ENCODE results near the gene PRG2. TPM values are rescaled to one million over a fixed set of nuclear protein-coding genes. Genes with fewer than 3 reads are reported as not detected.
A peak's percentile ranks its signal among the peaks of the same experiment; 100 is the strongest.

PRG2 gene
- total RNA-seq, 1 donor from 2014 or later, result not detected

GRCh38 chr11:57424137-57424791 lies 33.8 kb upstream of the PRG2 start:
- Histone ChIP-seq H3K36me3 (peaks cover 56% of the 10 kb centered on the region), H3K4me1 (peaks cover 54% of the 10 kb centered on the region), H3K9me3 (no peaks in the 10 kb centered on the region), H3K27me3 (ENCODE audit: low read depth) (no peaks in the 10 kb centered on the region), H3K27ac (peak overlapping the region; percentile 65), H3K4me3 (peak overlapping the region; percentile 64)
- DNase-seq (no peak), ATAC-seq (no peak)
- intact Hi-C loops (cut with DNase I), result no loop called here
- TF ChIP-seq CTCF (IDR thresholded peaks at IDR 0.05), result no peak

- Histone ChIP-seq H3K4me1 (peaks cover 52% of the 10 kb centered on the region), H3K4me3 (no peak overlapping the region), H3K9me3 (no peaks in the 10 kb centered on the region), H3K36me3 (peaks cover 72% of the 10 kb centered on the region), H3K27me3 (ENCODE audit: low read depth) (no peaks in the 10 kb centered on the region), H3K27ac (no peak overlapping the region)
- DNase-seq (no peak), ATAC-seq (no peak)
- TF ChIP-seq CTCF (IDR thresholded peaks at IDR 0.05), result no peak
- intact Hi-C loops (cut with DNase I), result no loop called here
Observed at GRCh38 chr11:57422669-57423068, 32.2 kb upstream of the PRG2 start.

GRCh38 chr11:57421805-57422204 lies 31.4 kb upstream of the PRG2 start:
- no peak overlapping the region for H3K4me3 ChIP-seq
- H3K36me3 ChIP-seq, result peaks cover 81% of the 10 kb centered on the region
- no peak overlapping the region for H3K27ac ChIP-seq
- intact Hi-C loops (cut with DNase I), result no loop called here
- peaks cover 52% of the 10 kb centered on the region for H3K4me1 ChIP-seq
- TF ChIP-seq CTCF (IDR thresholded peaks at IDR 0.05), result no peak
- DNase-seq, result no peak
- no peaks in the 10 kb centered on the region for H3K9me3 ChIP-seq
- ATAC-seq, result no peak
- no peaks in the 10 kb centered on the region for H3K27me3 ChIP-seq (ENCODE audit: low read depth)

GRCh38 chr11:57421066-57421465 lies 30.6 kb upstream of the PRG2 start:
- no peak for TF ChIP-seq CTCF (IDR thresholded peaks at IDR 0.05)
- no peak overlapping the region for H3K27ac ChIP-seq
- no peaks in the 10 kb centered on the region for H3K9me3 ChIP-seq
- intact Hi-C loops (cut with DNase I), result no loop called here
- no peak overlapping the region for H3K4me3 ChIP-seq
- no peaks in the 10 kb centered on the region for H3K27me3 ChIP-seq (ENCODE audit: low read depth)
- H3K4me1 ChIP-seq, result peaks cover 50% of the 10 kb centered on the region
- no peak for ATAC-seq
- H3K36me3 ChIP-seq, result peaks cover 88% of the 10 kb centered on the region
- DNase-seq, result no peak

- H3K27me3 ChIP-seq (ENCODE audit: low read depth), result no peaks in the 10 kb centered on the region
- no peak for TF ChIP-seq CTCF (IDR thresholded peaks at IDR 0.05)
- no peak overlapping the region for H3K4me3 ChIP-seq
- ATAC-seq (no peak), DNase-seq (no peak)
- no peak overlapping the region for H3K27ac ChIP-seq
- H3K36me3 ChIP-seq, result peaks cover 97% of the 10 kb centered on the region
- peaks cover 31% of the 10 kb centered on the region for H3K4me1 ChIP-seq
- intact Hi-C loops (cut with DNase I), result no loop called here
- H3K9me3 ChIP-seq, result no peaks in the 10 kb centered on the region
Observed at GRCh38 chr11:57419146-57419545, 28.7 kb upstream of the PRG2 start.
